D721Med (cell line): Measurements from ENCODE around the gene ID2.

Experiments used
- DNase-seq: peaks from one replicate; pipeline ENCODE4 v3.0.0; 2011; ENCODE audit warnings: low spot score; ENCODE audit not compliant: insufficient read length
- FAIRE-seq: peaks from 2 replicates; lab custom pipeline; 2011; peaks lifted over from hg19 to GRCh38; lab: Jason Lieb, UNC
- TF ChIP-seq, protein P1 (sequence below): IDR thresholded peaks from 2 replicates; pipeline ENCODE4 v1.5.1; 2012; ENCODE audit warnings: mild to moderate bottlenecking, control low read depth; ENCODE audit not compliant: insufficient read depth; ENCODE audit errors: missing control alignments

The ID2 gene

GRCh38 chr2:8636721-8637636 is 44.9 kb upstream of the ID2 start:
- FAIRE-seq (no peak), DNase-seq (no peak)
- TF ChIP-seq, protein P1, sequence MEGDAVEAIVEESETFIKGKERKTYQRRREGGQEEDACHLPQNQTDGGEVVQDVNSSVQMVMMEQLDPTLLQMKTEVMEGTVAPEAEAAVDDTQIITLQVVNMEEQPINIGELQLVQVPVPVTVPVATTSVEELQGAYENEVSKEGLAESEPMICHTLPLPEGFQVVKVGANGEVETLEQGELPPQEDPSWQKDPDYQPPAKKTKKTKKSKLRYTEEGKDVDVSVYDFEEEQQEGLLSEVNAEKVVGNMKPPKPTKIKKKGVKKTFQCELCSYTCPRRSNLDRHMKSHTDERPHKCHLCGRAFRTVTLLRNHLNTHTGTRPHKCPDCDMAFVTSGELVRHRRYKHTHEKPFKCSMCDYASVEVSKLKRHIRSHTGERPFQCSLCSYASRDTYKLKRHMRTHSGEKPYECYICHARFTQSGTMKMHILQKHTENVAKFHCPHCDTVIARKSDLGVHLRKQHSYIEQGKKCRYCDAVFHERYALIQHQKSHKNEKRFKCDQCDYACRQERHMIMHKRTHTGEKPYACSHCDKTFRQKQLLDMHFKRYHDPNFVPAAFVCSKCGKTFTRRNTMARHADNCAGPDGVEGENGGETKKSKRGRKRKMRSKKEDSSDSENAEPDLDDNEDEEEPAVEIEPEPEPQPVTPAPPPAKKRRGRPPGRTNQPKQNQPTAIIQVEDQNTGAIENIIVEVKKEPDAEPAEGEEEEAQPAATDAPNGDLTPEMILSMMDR: no peak

DNA sequence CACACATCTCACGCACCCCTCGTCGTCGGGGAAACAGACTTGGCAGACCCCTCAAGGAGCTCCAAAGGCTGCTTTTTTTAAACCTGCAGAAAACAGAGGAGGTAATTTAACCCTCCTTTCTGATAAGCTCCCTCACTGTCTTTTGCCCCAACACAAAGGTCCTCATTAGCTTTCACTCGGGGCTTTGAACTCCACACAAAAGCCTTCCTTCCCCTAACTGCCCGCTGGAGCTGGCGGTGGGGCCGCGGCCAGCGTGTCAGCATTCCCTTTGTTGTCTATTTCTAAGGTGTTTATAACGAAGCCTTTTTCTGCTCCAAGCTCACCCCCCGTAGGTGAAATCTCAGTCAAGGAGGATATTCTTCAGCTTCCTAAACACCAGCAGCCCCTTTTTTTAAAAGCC is 43.5 kb upstream of the ID2 start:
- FAIRE-seq (no peak), DNase-seq (no peak)
- TF ChIP-seq, protein P1: no peak

- FAIRE-seq: no peak
- DNase-seq: no peak
- TF ChIP-seq, protein P1: no peak
Observed at GRCh38 chr2:8639122-8639635, 42.7 kb upstream of the ID2 start.

GRCh38 chr2:8640498-8640897 is 41.4 kb upstream of the ID2 start:
- FAIRE-seq (no peak), DNase-seq (no peak)
- TF ChIP-seq, protein P1: no peak

DNA sequence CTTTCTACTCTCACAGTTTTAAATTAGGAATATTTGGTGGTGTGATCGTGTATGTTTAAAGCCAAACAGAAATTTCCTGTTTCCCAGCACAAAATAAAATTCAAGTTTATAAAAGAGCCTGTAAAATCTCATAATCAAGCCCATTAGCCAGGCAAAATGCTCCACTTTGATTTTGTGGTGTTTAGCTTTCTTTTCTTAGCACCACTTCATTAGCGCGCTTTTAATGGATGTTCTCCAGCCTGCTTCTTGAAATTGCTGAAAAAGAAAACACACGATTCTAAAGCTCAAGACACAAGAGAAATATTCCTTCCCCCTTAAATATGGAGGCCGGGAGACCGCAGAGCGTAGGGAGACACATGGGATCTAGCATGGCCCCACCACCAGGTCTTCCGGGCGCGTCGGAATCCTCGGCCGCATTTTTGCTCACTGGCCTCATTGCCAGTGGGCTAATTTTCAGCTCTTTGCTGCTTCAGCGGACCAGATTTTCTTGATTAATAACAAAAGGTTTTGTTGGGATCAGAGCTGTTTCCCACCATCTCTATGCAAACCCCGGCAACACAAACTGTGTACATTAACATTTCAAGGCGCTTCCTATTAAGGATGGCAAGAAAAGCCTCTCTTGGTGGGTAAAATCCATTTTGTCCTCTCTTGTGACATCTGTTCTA is 40.4 kb upstream of the ID2 start:
- no peak for FAIRE-seq
- TF ChIP-seq, protein P1: no peak

GRCh38 chr2:8642366-8643068 is 39.3 kb upstream of the ID2 start:
- TF ChIP-seq, protein P1: no peak
- FAIRE-seq: no peak
- DNase-seq: no peak

More for the DNA sequence above, 40.4 kb upstream of the ID2 start:
- DNase-seq: no peak
